GM12864 (cell line): ENCODE data around the gene TIMP3.

ENCODE experiments used
- DNase-seq: peaks from one replicate; pipeline ENCODE4 v3.0.0-alpha.2; 2011; ENCODE audit warnings: low read depth
- H3K4me3 ChIP-seq: 2 replicates; pipeline ENCODE4 v1.5.1; 2011; ENCODE audit warnings: mild to moderate bottlenecking, low read depth, low read length, control low read depth
- CTCF ChIP-seq: IDR thresholded peaks from 2 replicates; pipeline ENCODE4 v1.5.1; 2011; ENCODE audit warnings: low read depth, mild to moderate bottlenecking, moderate library complexity, low read length, control low read depth, inconsistent platforms; ENCODE audit errors: missing control alignments

Gene TIMP3

GRCh38 chr22:32874385-32874784, 72.9 kb downstream of the TIMP3 start:
- H3K4me3 ChIP-seq: no peak overlapping the region
- no peak for DNase-seq
- no peak for TF ChIP-seq CTCF

- DNase-seq: no peak
- TF ChIP-seq CTCF: no peak
- H3K4me3 ChIP-seq: no peak overlapping the region
Measured at GRCh38 chr22:32874976-32875375, 73.5 kb downstream of the TIMP3 start.

GRCh38 chr22:32876516-32876915, 75.0 kb downstream of the TIMP3 start:
- no peak overlapping the region for H3K4me3 ChIP-seq
- no peak for DNase-seq
- TF ChIP-seq CTCF: no peak

GRCh38 chr22:32877196-32877595, 75.7 kb downstream of the TIMP3 start:
- no peak for DNase-seq
- no peak overlapping the region for H3K4me3 ChIP-seq
- TF ChIP-seq CTCF: no peak

GRCh38 chr22:32879550-32879949, 78.0 kb downstream of the TIMP3 start:
- TF ChIP-seq CTCF: no peak
- H3K4me3 ChIP-seq: no peak overlapping the region
- no peak for DNase-seq

- no peak for TF ChIP-seq CTCF
- no peak overlapping the region for H3K4me3 ChIP-seq
- DNase-seq: no peak
Measured at GRCh38 chr22:32880061-32880460, 78.6 kb downstream of the TIMP3 start.

GRCh38 chr22:32880505-32880892, 79.0 kb downstream of the TIMP3 start:
- H3K4me3 ChIP-seq: no peak overlapping the region
- no peak for TF ChIP-seq CTCF
- DNase-seq: no peak
